Measurements from ENCODE around the gene CD22.

The CD22 gene

DNA sequence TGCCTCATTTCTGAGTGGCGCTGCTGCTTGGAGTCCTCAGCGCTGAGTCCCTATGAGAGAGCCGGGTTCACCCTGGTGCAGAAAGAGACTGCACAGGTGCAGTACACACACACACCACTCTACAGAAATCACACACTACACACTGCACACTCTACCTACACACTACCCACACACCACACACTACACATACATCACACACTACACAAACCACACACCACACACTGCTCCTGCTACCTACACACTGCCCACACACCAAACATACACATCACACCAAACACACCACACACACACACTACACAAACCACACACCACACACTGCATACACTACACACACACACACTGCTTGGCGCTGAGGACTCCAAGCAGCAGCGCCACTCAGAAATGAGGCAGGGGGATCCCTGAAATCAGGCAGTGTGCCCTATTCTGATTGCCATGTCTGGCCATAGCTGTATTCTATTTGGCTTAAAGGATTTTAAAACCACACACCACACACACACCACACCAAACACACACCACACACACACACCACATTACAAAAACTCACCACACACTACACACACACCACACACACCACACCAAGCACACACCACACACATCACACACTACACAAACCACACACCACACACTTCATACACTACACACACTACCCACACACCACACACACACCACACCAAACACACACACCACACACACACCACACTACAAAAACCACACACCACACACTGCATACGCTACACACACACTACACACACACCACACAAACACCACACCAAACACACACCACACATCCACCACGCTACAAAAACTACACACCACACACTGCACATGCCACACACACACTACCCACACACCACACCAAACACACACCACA, 32.1 kb upstream of the CD22 start (continued):
- peak; percentile 100 for TF ChIP-seq ZFHX2 (tag by site-specific recombination; conservative IDR thresholded peaks at IDR 0.05)
- TF ChIP-seq, protein P1, sequence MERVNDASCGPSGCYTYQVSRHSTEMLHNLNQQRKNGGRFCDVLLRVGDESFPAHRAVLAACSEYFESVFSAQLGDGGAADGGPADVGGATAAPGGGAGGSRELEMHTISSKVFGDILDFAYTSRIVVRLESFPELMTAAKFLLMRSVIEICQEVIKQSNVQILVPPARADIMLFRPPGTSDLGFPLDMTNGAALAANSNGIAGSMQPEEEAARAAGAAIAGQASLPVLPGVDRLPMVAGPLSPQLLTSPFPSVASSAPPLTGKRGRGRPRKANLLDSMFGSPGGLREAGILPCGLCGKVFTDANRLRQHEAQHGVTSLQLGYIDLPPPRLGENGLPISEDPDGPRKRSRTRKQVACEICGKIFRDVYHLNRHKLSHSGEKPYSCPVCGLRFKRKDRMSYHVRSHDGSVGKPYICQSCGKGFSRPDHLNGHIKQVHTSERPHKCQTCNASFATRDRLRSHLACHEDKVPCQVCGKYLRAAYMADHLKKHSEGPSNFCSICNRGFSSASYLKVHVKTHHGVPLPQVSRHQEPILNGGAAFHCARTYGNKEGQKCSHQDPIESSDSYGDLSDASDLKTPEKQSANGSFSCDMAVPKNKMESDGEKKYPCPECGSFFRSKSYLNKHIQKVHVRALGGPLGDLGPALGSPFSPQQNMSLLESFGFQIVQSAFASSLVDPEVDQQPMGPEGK (tag by site-specific recombination; IDR thresholded peaks at IDR 0.05), result peak; percentile 54; the same call in 1 of the 2 replicates
- no peak for TF ChIP-seq ZFP3 (tag by site-specific recombination; IDR thresholded peaks at IDR 0.05; ENCODE audit: low read depth)
- TF ChIP-seq ZNF266 (tag by site-specific recombination; IDR thresholded peaks at IDR 0.05; ENCODE audit: low read depth), result peak; percentile 52
- no peak; the same call in 1 of the 2 replicates for TF ChIP-seq KLF8 (tag by site-specific recombination; IDR thresholded peaks at IDR 0.05)
- no peak for TF ChIP-seq ZNF560 (tag by site-specific recombination; IDR thresholded peaks at IDR 0.05; ENCODE audit: borderline replicate concordance)
- peak; percentile 74; the same call in 1 of the 2 replicates for TF ChIP-seq ZBTB7A (tag by site-specific recombination; IDR thresholded peaks at IDR 0.05; ENCODE audit: low read depth)
- no peak for TF ChIP-seq ZNF777 (tag by site-specific recombination; IDR thresholded peaks at IDR 0.05; ENCODE audit: borderline replicate concordance)
- TF ChIP-seq, protein P2, sequence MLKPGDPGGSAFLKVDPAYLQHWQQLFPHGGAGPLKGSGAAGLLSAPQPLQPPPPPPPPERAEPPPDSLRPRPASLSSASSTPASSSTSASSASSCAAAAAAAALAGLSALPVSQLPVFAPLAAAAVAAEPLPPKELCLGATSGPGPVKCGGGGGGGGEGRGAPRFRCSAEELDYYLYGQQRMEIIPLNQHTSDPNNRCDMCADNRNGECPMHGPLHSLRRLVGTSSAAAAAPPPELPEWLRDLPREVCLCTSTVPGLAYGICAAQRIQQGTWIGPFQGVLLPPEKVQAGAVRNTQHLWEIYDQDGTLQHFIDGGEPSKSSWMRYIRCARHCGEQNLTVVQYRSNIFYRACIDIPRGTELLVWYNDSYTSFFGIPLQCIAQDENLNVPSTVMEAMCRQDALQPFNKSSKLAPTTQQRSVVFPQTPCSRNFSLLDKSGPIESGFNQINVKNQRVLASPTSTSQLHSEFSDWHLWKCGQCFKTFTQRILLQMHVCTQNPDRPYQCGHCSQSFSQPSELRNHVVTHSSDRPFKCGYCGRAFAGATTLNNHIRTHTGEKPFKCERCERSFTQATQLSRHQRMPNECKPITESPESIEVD (tag by site-specific recombination; IDR thresholded peaks at IDR 0.05), result no peak
- peak; percentile 53; the same call in 1 of the 2 replicates for TF ChIP-seq ZNF175 (tag by site-specific recombination; IDR thresholded peaks at IDR 0.05)
- 0 out of 2 replicates have a peak, but pooled peaks have one; percentile 11 for TF ChIP-seq ZNF391 (tag by site-specific recombination; IDR thresholded peaks at IDR 0.05; ENCODE audit: borderline replicate concordance, low read depth)
- TF ChIP-seq ZNF274 (IDR thresholded peaks at IDR 0.05; ENCODE audit: low read length), result no peak
- TF ChIP-seq ZNF274 (tag by site-specific recombination; IDR thresholded peaks at IDR 0.05; ENCODE audit: borderline replicate concordance), result peak; percentile 39
- peak; percentile 81; the same call in 1 of the 2 replicates for TF ChIP-seq ZNF248 (tag by site-specific recombination; IDR thresholded peaks at IDR 0.05)
- TF ChIP-seq, protein P3, sequence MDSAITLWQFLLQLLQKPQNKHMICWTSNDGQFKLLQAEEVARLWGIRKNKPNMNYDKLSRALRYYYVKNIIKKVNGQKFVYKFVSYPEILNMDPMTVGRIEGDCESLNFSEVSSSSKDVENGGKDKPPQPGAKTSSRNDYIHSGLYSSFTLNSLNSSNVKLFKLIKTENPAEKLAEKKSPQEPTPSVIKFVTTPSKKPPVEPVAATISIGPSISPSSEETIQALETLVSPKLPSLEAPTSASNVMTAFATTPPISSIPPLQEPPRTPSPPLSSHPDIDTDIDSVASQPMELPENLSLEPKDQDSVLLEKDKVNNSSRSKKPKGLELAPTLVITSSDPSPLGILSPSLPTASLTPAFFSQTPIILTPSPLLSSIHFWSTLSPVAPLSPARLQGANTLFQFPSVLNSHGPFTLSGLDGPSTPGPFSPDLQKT (IDR thresholded peaks at IDR 0.05; ENCODE audit: borderline replicate concordance, low read depth, low read length), result no peak
- TF ChIP-seq, protein P4, sequence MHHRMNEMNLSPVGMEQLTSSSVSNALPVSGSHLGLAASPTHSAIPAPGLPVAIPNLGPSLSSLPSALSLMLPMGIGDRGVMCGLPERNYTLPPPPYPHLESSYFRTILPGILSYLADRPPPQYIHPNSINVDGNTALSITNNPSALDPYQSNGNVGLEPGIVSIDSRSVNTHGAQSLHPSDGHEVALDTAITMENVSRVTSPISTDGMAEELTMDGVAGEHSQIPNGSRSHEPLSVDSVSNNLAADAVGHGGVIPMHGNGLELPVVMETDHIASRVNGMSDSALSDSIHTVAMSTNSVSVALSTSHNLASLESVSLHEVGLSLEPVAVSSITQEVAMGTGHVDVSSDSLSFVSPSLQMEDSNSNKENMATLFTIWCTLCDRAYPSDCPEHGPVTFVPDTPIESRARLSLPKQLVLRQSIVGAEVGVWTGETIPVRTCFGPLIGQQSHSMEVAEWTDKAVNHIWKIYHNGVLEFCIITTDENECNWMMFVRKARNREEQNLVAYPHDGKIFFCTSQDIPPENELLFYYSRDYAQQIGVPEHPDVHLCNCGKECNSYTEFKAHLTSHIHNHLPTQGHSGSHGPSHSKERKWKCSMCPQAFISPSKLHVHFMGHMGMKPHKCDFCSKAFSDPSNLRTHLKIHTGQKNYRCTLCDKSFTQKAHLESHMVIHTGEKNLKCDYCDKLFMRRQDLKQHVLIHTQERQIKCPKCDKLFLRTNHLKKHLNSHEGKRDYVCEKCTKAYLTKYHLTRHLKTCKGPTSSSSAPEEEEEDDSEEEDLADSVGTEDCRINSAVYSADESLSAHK (tag by site-specific recombination; IDR thresholded peaks at IDR 0.05), result no peak
- TF ChIP-seq, protein P5, sequence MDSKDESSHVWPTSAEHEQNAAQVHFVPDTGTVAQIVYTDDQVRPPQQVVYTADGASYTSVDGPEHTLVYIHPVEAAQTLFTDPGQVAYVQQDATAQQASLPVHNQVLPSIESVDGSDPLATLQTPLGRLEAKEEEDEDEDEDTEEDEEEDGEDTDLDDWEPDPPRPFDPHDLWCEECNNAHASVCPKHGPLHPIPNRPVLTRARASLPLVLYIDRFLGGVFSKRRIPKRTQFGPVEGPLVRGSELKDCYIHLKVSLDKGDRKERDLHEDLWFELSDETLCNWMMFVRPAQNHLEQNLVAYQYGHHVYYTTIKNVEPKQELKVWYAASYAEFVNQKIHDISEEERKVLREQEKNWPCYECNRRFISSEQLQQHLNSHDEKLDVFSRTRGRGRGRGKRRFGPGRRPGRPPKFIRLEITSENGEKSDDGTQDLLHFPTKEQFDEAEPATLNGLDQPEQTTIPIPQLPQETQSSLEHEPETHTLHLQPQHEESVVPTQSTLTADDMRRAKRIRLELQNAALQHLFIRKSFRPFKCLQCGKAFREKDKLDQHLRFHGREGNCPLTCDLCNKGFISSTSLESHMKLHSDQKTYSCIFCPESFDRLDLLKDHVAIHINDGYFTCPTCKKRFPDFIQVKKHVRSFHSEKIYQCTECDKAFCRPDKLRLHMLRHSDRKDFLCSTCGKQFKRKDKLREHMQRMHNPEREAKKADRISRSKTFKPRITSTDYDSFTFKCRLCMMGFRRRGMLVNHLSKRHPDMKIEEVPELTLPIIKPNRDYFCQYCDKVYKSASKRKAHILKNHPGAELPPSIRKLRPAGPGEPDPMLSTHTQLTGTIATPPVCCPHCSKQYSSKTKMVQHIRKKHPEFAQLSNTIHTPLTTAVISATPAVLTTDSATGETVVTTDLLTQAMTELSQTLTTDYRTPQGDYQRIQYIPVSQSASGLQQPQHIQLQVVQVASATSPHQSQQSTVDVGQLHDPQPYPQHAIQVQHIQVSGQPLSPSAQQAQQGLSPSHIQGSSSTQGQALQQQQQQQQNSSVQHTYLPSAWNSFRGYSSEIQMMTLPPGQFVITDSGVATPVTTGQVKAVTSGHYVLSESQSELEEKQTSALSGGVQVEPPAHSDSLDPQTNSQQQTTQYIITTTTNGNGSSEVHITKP (tag by site-specific recombination; IDR thresholded peaks at IDR 0.05), result 0 out of 2 replicates have a peak, but pooled peaks have one; percentile 3
- TF ChIP-seq ZSCAN16 (tag by site-specific recombination; IDR thresholded peaks at IDR 0.05), result peak; percentile 41; the same call in 1 of the 2 replicates
- TF ChIP-seq KLF7 (tag by site-specific recombination; IDR thresholded peaks at IDR 0.05; ENCODE audit: borderline replicate concordance), result 0 out of 2 replicates have a peak, but pooled peaks have one; percentile 51
- peak; percentile 19; the same call in 1 of the 2 replicates for TF ChIP-seq ZNF76 (tag by site-specific recombination; IDR thresholded peaks at IDR 0.05; ENCODE audit: borderline replicate concordance, low read depth)
- TF ChIP-seq ZNF404 (tag by site-specific recombination; IDR thresholded peaks at IDR 0.05), result no peak
- peak; percentile 47 for TF ChIP-seq ZNF157 (tag by site-specific recombination; IDR thresholded peaks at IDR 0.05)
- TF ChIP-seq EGR2 (tag by site-specific recombination; IDR thresholded peaks at IDR 0.05; ENCODE audit: low read depth), result peak; percentile 100
- TF ChIP-seq, protein P6, sequence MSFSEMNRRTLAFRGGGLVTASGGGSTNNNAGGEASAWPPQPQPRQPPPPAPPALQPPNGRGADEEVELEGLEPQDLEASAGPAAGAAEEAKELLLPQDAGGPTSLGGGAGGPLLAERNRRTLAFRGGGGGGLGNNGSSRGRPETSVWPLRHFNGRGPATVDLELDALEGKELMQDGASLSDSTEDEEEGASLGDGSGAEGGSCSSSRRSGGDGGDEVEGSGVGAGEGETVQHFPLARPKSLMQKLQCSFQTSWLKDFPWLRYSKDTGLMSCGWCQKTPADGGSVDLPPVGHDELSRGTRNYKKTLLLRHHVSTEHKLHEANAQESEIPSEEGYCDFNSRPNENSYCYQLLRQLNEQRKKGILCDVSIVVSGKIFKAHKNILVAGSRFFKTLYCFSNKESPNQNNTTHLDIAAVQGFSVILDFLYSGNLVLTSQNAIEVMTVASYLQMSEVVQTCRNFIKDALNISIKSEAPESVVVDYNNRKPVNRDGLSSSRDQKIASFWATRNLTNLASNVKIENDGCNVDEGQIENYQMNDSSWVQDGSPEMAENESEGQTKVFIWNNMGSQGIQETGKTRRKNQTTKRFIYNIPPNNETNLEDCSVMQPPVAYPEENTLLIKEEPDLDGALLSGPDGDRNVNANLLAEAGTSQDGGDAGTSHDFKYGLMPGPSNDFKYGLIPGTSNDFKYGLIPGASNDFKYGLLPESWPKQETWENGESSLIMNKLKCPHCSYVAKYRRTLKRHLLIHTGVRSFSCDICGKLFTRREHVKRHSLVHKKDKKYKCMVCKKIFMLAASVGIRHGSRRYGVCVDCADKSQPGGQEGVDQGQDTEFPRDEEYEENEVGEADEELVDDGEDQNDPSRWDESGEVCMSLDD (tag by site-specific recombination; IDR thresholded peaks at IDR 0.05), result peak; percentile 30; the same call in 1 of the 2 replicates
